PC-3 (cell line): ENCODE results near the gene ZNF595. TPM values are rescaled to one million over a fixed set of nuclear protein-coding genes. Genes with fewer than 3 reads are reported as not detected.
"Not testable (repeated sequence)": the region's sequence is repeated elsewhere in the genome, so short reads cannot be mapped to it uniquely, and the experiment has no call there.

Experiments
- ATAC-seq: fragments of 200-7000 bp; cut with Tn5 transposase; 2 replicates; pipeline ENCODE4 v1.9.1; 2020; ENCODE audit warnings: mild to moderate bottlenecking, moderate library complexity
- BruUV-seq: library from RNA; stranded (reverse); fragments of 400-500 nt; replicated peaks from 2 replicates; lab custom pipeline; 2021; lab: Mats Ljungman, UMichigan
- CTCF ChIA-PET: fragments of 300-600 bp; sonication (Branson Sonifier 250); formaldehyde crosslinking; loops from one replicate; lab custom pipeline; 2022; ENCODE audit warnings: antibody characterized with exemption; lab: Charles Lee
- POLR2A ChIA-PET: fragments of 300-600 bp; sonication (Branson Sonifier 250); formaldehyde crosslinking; loops from one replicate; lab custom pipeline; 2022; ENCODE audit warnings: antibody characterized with exemption; ENCODE audit not compliant: unreplicated experiment; lab: Charles Lee
- DNase-seq: peaks from one replicate; pipeline ENCODE4 v3.0.0-alpha.2; 2015
- H2AFZ ChIP-seq: fragments of 300-600 bp; sonication (generic); 2 replicates; pipeline ENCODE4 v1.6.0; 2016; ENCODE audit warnings: antibody characterized with exemption, low read length
- H3F3A ChIP-seq: fragments of 300-600 bp; sonication (generic); one replicate; pipeline ENCODE4 v1.6.0; 2017; ENCODE audit warnings: antibody characterized with exemption, low read length, control low read depth, mild to moderate bottlenecking; ENCODE audit not compliant: unreplicated experiment
- H3K27ac ChIP-seq: fragments of 300-600 bp; sonication (generic); 2 replicates; pipeline ENCODE4 v1.5.1; 2016; ENCODE audit warnings: mild to moderate bottlenecking, low read length
- H3K27me3 ChIP-seq: fragments of 300-600 bp; sonication (generic); 2 replicates; pipeline ENCODE4 v1.6.1; 2016; ENCODE audit warnings: low read length, mixed read lengths
- H3K36me3 ChIP-seq: fragments of 300-600 bp; sonication (generic); 2 replicates; pipeline ENCODE4 v1.6.1; 2016; ENCODE audit warnings: low read depth, mixed run types, low read length, mixed read lengths
- H3K4me1 ChIP-seq: fragments of 300-600 bp; sonication (generic); 2 replicates; pipeline ENCODE4 v1.5.1; 2016; ENCODE audit warnings: low read length; ENCODE audit not compliant: insufficient read depth
- H3K4me2 ChIP-seq: fragments of 300-600 bp; sonication (generic); 2 replicates; pipeline ENCODE4 v1.6.0; 2016; ENCODE audit warnings: low read length
- H3K4me3 ChIP-seq: fragments of 300-600 bp; sonication (generic); 2 replicates; pipeline ENCODE4 v1.5.1; 2016; ENCODE audit warnings: mild to moderate bottlenecking, low read length, mixed read lengths
- H3K79me2 ChIP-seq: fragments of 300-600 bp; sonication (generic); 2 replicates; pipeline ENCODE4 v1.6.1; 2017; ENCODE audit warnings: low read length, mixed read lengths
- H3K9ac ChIP-seq: fragments of 300-600 bp; sonication (generic); 2 replicates; pipeline ENCODE4 v1.6.0; 2016; ENCODE audit warnings: mild to moderate bottlenecking, low read length
- H3K9me2 ChIP-seq: fragments of 300-600 bp; sonication (generic); replicated peaks from 2 replicates; pipeline ENCODE4 v1.6.1; 2016; ENCODE audit warnings: mixed run types, low read length, mixed read lengths
- H3K9me3 ChIP-seq: fragments of 300-600 bp; sonication (generic); 2 replicates; pipeline ENCODE4 v1.6.1; 2016; ENCODE audit warnings: low read length, mixed read lengths
- H4K20me1 ChIP-seq: fragments of 300-600 bp; sonication (generic); 2 replicates; pipeline ENCODE4 v1.6.1; 2016; ENCODE audit warnings: low read length, mixed read lengths
- EZH2 ChIP-seq: fragments of 300-600 bp; sonication (generic); IDR thresholded peaks from one replicate; pipeline ENCODE4 v1.6.1; 2017; ENCODE audit warnings: antibody characterized with exemption, mild to moderate bottlenecking, low read length; ENCODE audit not compliant: unreplicated experiment
- EZH2phosphoT487 ChIP-seq: fragments of 300-600 bp; sonication (generic); IDR thresholded peaks from 2 replicates; pipeline ENCODE4 v1.6.1; 2018; ENCODE audit warnings: mild to moderate bottlenecking, antibody characterized with exemption, low read length, borderline replicate concordance
- intact Hi-C: fragments of 100-400 bp; cut with micrococcal nuclease; formaldehyde crosslinking; loops from 2 replicates; pipeline ENCODE4 v1.9.0; 2023
- total RNA-seq: library from RNA; depleted of rRNA; stranded (reverse); fragments of >200 nt; gene quantifications from 2 replicates; pipeline ENCODE4 v1.2.3, GENCODE V29; 2014
- TF ChIP-seq, protein P1 (sequence below): fragments of 300-600 bp; sonication (generic); conservative IDR thresholded peaks from 2 replicates; pipeline ENCODE4 v1.5.1; 2017; ENCODE audit warnings: antibody characterized with exemption, low read depth, mild to moderate bottlenecking, low read length

The ZNF595 gene
- total RNA-seq, 1 experiment from 2014 or later, result 7.4 TPM

DNA sequence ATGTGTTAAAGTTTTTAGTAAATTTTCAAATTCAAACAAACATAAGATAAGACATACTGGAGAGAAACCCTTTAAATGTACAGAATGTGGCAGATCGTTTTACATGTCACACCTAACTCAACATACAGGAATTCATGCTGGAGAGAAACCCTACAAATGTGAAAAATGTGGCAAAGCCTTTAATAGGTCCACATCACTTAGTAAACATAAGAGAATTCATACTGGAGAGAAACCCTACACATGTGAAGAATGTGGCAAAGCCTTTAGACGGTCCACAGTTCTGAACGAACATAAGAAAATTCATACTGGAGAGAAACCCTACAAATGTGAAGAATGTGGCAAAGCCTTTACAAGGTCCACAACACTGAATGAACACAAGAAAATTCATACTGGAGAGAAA lies 32.8 kb downstream of the ZNF595 start:
- ATAC-seq, result no peak
- POLR2A ChIA-PET, result no interaction called here
- no TSS peak for BruUV-seq

DNA sequence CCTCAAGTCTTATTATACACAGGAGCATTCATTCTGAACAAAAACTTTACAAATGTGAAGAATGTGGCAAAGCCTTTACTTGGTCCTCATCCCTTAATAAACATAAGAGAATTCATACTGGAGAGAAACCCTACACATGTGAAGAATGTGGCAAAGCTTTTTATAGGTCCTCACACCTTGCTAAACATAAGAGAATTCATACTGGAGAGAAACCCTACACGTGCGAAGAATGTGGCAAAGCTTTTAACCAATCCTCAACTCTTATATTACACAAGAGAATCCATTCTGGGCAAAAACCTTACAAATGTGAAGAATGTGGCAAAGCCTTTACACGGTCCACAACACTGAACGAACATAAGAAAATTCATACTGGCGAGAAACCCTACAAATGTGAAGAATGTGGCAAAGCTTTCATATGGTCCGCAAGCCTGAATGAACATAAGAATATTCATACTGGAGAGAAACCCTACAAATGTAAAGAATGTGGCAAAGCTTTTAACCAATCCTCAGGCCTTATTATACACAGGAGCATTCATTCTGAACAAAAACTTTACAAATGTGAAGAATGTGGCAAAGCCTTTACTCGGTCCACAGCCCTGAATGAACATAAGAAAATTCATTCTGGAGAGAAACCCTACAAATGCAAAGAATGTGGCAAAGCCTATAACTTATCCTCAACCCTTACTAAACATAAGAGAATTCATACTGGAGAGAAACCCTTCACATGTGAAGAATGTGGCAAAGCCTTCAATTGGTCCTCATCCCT lies 33.6 kb downstream of the ZNF595 start:
- POLR2A ChIA-PET, result not testable (repeated sequence)

More for the DNA sequence above, 32.8 kb downstream of the ZNF595 start:
- Histone ChIP-seq H3K9me2 (no peaks in the 10 kb centered on the region), H3K27ac (no peak overlapping the region), H3F3A (no peaks in the 10 kb centered on the region), H3K9ac (no peak overlapping the region), H3K36me3 (peaks cover 79% of the 10 kb centered on the region), H3K4me1 (no peaks in the 10 kb centered on the region), H2AFZ (no peak overlapping the region), H3K79me2 (no peaks in the 10 kb centered on the region), H3K4me3 (no peak overlapping the region; the same call in 1 of the 2 replicates), H3K9me3 (peaks cover 64% of the 10 kb centered on the region), H3K4me2 (no peak overlapping the region), H3K27me3 (no peaks in the 10 kb centered on the region), H4K20me1 (no peaks in the 10 kb centered on the region)
- no peak for DNase-seq
- intact Hi-C loops, result no loop called here
- CTCF ChIA-PET, result no interaction called here
- TF ChIP-seq, protein P1, sequence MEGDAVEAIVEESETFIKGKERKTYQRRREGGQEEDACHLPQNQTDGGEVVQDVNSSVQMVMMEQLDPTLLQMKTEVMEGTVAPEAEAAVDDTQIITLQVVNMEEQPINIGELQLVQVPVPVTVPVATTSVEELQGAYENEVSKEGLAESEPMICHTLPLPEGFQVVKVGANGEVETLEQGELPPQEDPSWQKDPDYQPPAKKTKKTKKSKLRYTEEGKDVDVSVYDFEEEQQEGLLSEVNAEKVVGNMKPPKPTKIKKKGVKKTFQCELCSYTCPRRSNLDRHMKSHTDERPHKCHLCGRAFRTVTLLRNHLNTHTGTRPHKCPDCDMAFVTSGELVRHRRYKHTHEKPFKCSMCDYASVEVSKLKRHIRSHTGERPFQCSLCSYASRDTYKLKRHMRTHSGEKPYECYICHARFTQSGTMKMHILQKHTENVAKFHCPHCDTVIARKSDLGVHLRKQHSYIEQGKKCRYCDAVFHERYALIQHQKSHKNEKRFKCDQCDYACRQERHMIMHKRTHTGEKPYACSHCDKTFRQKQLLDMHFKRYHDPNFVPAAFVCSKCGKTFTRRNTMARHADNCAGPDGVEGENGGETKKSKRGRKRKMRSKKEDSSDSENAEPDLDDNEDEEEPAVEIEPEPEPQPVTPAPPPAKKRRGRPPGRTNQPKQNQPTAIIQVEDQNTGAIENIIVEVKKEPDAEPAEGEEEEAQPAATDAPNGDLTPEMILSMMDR, result no peak
- TF ChIP-seq EZH2phosphoT487 (no peak), EZH2 (no peak)

DNA sequence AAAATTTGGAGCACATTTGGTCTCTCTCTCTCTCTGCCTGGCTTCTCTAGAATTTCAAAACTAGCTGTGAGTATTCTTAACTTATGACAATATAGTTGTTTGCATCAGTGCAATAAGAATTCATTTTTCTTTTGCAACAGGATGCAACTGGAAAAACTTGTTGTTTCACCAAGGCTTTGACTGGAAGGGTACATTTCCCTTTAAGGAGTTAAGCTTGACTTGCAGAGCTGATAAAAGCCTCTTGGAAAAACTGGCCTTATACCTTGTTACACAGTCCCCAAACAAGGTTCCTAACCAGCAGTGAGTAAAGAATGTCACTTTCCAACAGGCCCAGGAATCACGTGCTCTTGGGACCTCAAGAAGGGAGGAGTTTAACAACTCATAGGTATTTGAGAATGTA lies 45.3 kb downstream of the ZNF595 start:
- ATAC-seq (no peak), DNase-seq (no peak)
- H3K27ac ChIP-seq, result no peak overlapping the region
- no peaks in the 10 kb centered on the region for H3K36me3 ChIP-seq
- no peaks in the 10 kb centered on the region for H4K20me1 ChIP-seq
- no peak overlapping the region for H2AFZ ChIP-seq
- intact Hi-C loops, result no loop called here
- no peak overlapping the region for H3K4me3 ChIP-seq
- H3K4me2 ChIP-seq, result no peak overlapping the region
- H3K79me2 ChIP-seq, result no peaks in the 10 kb centered on the region
- TF ChIP-seq, protein P1, result no peak
- TF ChIP-seq EZH2phosphoT487, result no peak
- no peak for TF ChIP-seq EZH2
- no TSS peak for BruUV-seq
- peaks cover 7% of the 10 kb centered on the region for H3K9me3 ChIP-seq
- H3K27me3 ChIP-seq, result no peaks in the 10 kb centered on the region
- H3K9ac ChIP-seq, result no peak overlapping the region
- CTCF ChIA-PET, result no interaction called here
- no peaks in the 10 kb centered on the region for H3K4me1 ChIP-seq
- no peaks in the 10 kb centered on the region for H3F3A ChIP-seq
- no peaks in the 10 kb centered on the region for H3K9me2 ChIP-seq
- POLR2A ChIA-PET, result no interaction called here

More for the DNA sequence above, 33.6 kb downstream of the ZNF595 start:
- H4K20me1 ChIP-seq, CTCF ChIA-PET, H2AFZ ChIP-seq, H3K9ac ChIP-seq, ATAC-seq, H3K27me3 ChIP-seq, H3K79me2 ChIP-seq, DNase-seq, H3K4me1 ChIP-seq, intact Hi-C loops, H3K4me2 ChIP-seq, H3F3A ChIP-seq, H3K9me2 ChIP-seq, H3K27ac ChIP-seq, H3K4me3 ChIP-seq: not testable (repeated sequence)
- H3K9me3 ChIP-seq, result peaks cover 71% of the 10 kb centered on the region
- BruUV-seq, result TSS peak; percentile 17
- peaks cover 83% of the 10 kb centered on the region for H3K36me3 ChIP-seq
